Testis (tissue), 3 donors: ENCODE measurements around the gene NPFF. TPM values are rescaled to one million over a fixed set of nuclear protein-coding genes. Genes with fewer than 3 reads are reported as not detected.

ENCODE experiments used
- DNase-seq: peaks from one replicate; pipeline ENCODE4 v3.0.0-alpha.2; 2019
- H3K27ac ChIP-seq, 2 donors: fragments of 200-600 bp; sonication (generic); one replicate each; pipeline ENCODE4 v1.5.1; 2019
- H3K27me3 ChIP-seq: fragments of 200-600 bp; sonication (generic); one replicate; pipeline ENCODE4 v1.5.1; 2019
- H3K36me3 ChIP-seq: fragments of 200-600 bp; sonication (generic); one replicate; pipeline ENCODE4 v1.5.1; 2017; ENCODE audit warnings: low read depth; ENCODE audit errors: missing control alignments
- H3K4me1 ChIP-seq: fragments of 200-600 bp; sonication (generic); one replicate; pipeline ENCODE4 v1.5.1; 2019
- H3K4me3 ChIP-seq, 2 donors: fragments of 200-600 bp; sonication (generic); one replicate each; pipeline ENCODE4 v1.5.1; 2017 to 2019
- H3K9me3 ChIP-seq: fragments of 200-600 bp; sonication (generic); one replicate; pipeline ENCODE4 v1.5.1; 2017
- POLR2A ChIP-seq: fragments of 450-650 bp; IDR thresholded peaks from one replicate; pipeline ENCODE4 v1.6.1; 2017; ENCODE audit warnings: antibody characterized with exemption, mild to moderate bottlenecking, moderate library complexity
- WGBS, 2 donors: methylation state at CpG; one replicate each; pipeline ENCODE4 v1.1.5; 2018; 5-methylcytosine and 5-hydroxymethylcytosine counted together
- intact Hi-C: fragments of 100-400 bp; cut with DNase I; formaldehyde crosslinking; loops from one replicate; pipeline ENCODE4 v1.15.1; 2023; ENCODE audit warnings: low total_unique reads
- polyA plus RNA-seq: library from polyadenylated mRNA; stranded (reverse); fragments of 350-450 nt; fragmentation: Illumina TruSeq; extraction: RNeasy Lipid Tissue Mini Kit (QIAGEN cat#74804); gene quantifications from one replicate; pipeline ENCODE4 v1.2.3, GENCODE V29; 2014; ENCODE audit warnings: low read depth, low replicate concordance; ENCODE audit not compliant: insufficient read depth
- total RNA-seq, 2 donors: library from RNA; depleted of rRNA; stranded (reverse); fragments of >200 nt; gene quantifications; one replicate each; pipeline ENCODE4 v1.2.3, GENCODE V29; 2016
- TF ChIP-seq, protein P1 (sequence below), 3 experiments: fragments of 450-650 bp in 2 of 3; fragments of 200-600 bp in 1 of 3; sonication (generic) in 1 of 3; IDR thresholded peaks; one replicate each; pipeline ENCODE4 v1.5.1; 2016 to 2019; ENCODE audit warnings: antibody characterized with exemption in 3 of 3, mild to moderate bottlenecking in 2 of 3, moderate library complexity in 1 of 3

Gene NPFF
- total and polyA plus RNA-seq, 3 donors from 2014 or later, result 1.2 TPM; not detected in 2

- intact Hi-C loops, result no loop called here
- H3K4me1 ChIP-seq, result peaks cover 14% of the 10 kb centered on the region
- no peaks in the 10 kb centered on the region for H3K27me3 ChIP-seq
- H3K36me3 ChIP-seq, result no peaks in the 10 kb centered on the region
- no peaks in the 10 kb centered on the region for H3K9me3 ChIP-seq
- TF ChIP-seq POLR2A, result no peak
- H3K4me3 ChIP-seq, result no peak overlapping the region
- 78 to 86% methylated on average over 9 to 10 of the region's 10 CpGs for WGBS, 2 donors
- no peak for DNase-seq
- H3K27ac ChIP-seq, result no peak overlapping the region
Observed at GRCh38 chr12:53484686-53485575, 22.4 kb downstream of the NPFF start.

- intact Hi-C loops, result no loop called here
- no peak for DNase-seq
- Histone ChIP-seq H3K4me1 (peaks cover 14% of the 10 kb centered on the region), H3K27me3 (no peaks in the 10 kb centered on the region), H3K36me3 (no peaks in the 10 kb centered on the region), H3K4me3 (no peak overlapping the region), H3K27ac (no peak overlapping the region), H3K9me3 (no peaks in the 10 kb centered on the region)
- TF ChIP-seq, protein P1, sequence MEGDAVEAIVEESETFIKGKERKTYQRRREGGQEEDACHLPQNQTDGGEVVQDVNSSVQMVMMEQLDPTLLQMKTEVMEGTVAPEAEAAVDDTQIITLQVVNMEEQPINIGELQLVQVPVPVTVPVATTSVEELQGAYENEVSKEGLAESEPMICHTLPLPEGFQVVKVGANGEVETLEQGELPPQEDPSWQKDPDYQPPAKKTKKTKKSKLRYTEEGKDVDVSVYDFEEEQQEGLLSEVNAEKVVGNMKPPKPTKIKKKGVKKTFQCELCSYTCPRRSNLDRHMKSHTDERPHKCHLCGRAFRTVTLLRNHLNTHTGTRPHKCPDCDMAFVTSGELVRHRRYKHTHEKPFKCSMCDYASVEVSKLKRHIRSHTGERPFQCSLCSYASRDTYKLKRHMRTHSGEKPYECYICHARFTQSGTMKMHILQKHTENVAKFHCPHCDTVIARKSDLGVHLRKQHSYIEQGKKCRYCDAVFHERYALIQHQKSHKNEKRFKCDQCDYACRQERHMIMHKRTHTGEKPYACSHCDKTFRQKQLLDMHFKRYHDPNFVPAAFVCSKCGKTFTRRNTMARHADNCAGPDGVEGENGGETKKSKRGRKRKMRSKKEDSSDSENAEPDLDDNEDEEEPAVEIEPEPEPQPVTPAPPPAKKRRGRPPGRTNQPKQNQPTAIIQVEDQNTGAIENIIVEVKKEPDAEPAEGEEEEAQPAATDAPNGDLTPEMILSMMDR (IDR thresholded peaks at IDR 0.05), result no peak
- TF ChIP-seq POLR2A, result no peak
- 85 to 94% methylated on average over 4 of the region's 4 CpGs for WGBS, 2 donors
Observed at GRCh38 chr12:53483979-53484377, 23.3 kb downstream of the NPFF start.

- Histone ChIP-seq H3K27ac (no peak overlapping the region), H3K36me3 (no peaks in the 10 kb centered on the region), H3K4me1 (peaks cover 14% of the 10 kb centered on the region), H3K4me3 (no peak overlapping the region), H3K27me3 (no peaks in the 10 kb centered on the region), H3K9me3 (no peaks in the 10 kb centered on the region)
- TF ChIP-seq, protein P1 (IDR thresholded peaks at IDR 0.05), result no peak
- no peak for TF ChIP-seq POLR2A
- no peak for DNase-seq
- WGBS, 2 donors, result 71 to 77% methylated on average over 8 to 9 of the region's 9 CpGs
- intact Hi-C loops, result no loop called here
Observed at GRCh38 chr12:53483225-53483978, 23.9 kb downstream of the NPFF start.

DNA sequence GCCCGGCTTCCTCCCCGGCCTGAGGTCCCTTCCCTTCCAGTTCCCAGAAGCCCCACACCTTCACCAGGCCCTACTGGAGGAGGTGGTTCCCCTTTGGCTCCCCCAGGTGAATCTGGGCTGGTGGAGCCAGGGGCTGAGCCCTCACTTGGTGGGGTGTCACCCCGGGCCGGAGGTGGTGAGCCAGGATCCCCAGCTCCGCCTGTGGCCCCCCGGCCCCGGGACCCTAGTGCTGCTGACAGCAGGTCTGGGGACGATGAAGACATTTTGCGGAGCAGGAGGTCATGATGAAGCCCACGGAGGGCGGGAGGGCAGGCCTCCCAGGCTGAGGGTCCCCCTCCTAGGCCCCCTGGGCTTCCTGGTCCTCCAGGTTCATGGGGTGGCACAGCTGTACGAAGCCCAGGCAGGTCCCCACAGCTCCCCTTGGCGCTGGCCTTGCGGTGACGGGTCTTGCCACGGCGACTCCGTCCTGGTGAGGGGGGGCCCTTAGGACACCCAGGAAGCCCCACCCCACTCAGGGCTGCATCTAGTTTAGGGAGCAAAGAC lies 24.6 kb downstream of the NPFF start:
- DNase-seq, result no peak

More for the DNA sequence above, 24.6 kb downstream of the NPFF start:
- Histone ChIP-seq H3K9me3 (no peaks in the 10 kb centered on the region), H3K27me3 (no peaks in the 10 kb centered on the region), H3K4me3 (no peak overlapping the region), H3K4me1 (peaks cover 14% of the 10 kb centered on the region), H3K36me3 (no peaks in the 10 kb centered on the region), H3K27ac (no peak overlapping the region)
- intact Hi-C loops, result no loop called here
- TF ChIP-seq, protein P1 (IDR thresholded peaks at IDR 0.05), result no peak
- no peak for TF ChIP-seq POLR2A
- 80 to 85% methylated on average over 13 to 18 of the region's 18 CpGs for WGBS, 2 donors
